Body of pancreas (tissue), 4 donors: ENCODE results near the gene ROR1. TPM values are rescaled to one million over a fixed set of nuclear protein-coding genes. Genes with fewer than 3 reads are reported as not detected.

Source experiments
- ATAC-seq: fragments of 150-250 bp; one replicate; pipeline ENCODE4 v1.9.1; 2016
- DNase-seq, 4 donors: peaks; one replicate each; pipeline ENCODE4 v3.0.0-alpha.2; 2019
- H3K27ac ChIP-seq, 4 donors: fragments of 200-600 bp; sonication (generic); 1 replicate in 3 of 4; 2 replicates in 1 of 4; pipeline versions ENCODE4 v1.5.1 to v1.6.1; 2016 to 2019; ENCODE audit warnings: mild to moderate bottlenecking in 1 of 4, mixed read lengths in 1 of 4, moderate library complexity in 1 of 4
- H3K27me3 ChIP-seq, 2 donors: fragments of 200-600 bp; sonication (generic); one replicate each; pipeline ENCODE4 v1.6.0; 2016; ENCODE audit warnings: mild to moderate bottlenecking in 1 of 2
- H3K36me3 ChIP-seq, 2 donors: fragments of 200-600 bp; sonication (generic); replicated peaks in 1 of 2; 2 replicates each; pipeline ENCODE4 v1.5.1; 2016; ENCODE audit warnings: low read depth in 2 of 2; ENCODE audit not compliant: insufficient read depth in 1 of 2
- H3K4me1 ChIP-seq: fragments of 200-600 bp; sonication (generic); one replicate; pipeline ENCODE4 v1.6.0; 2016
- H3K4me3 ChIP-seq, 2 donors: fragments of 200-600 bp; sonication (generic); 1 replicate in 1 of 2; 2 replicates in 1 of 2; pipeline ENCODE4 v1.5.1; 2016 to 2019
- H3K9me3 ChIP-seq, 3 donors: fragments of 200-600 bp; sonication (generic); 1 replicate in 2 of 3; 2 replicates in 1 of 3; pipeline ENCODE4 v1.5.1; 2016
- POLR2A ChIP-seq, 3 donors: fragments of 450-650 bp; IDR thresholded peaks; one replicate each; pipeline ENCODE4 v1.6.1; 2016; ENCODE audit warnings: antibody characterized with exemption in 3 of 3, mild to moderate bottlenecking in 2 of 3
- WGBS, 2 donors: methylation state at CpG; one replicate each; pipeline ENCODE4 v1.1.5; 2017; 5-methylcytosine and 5-hydroxymethylcytosine counted together
- intact Hi-C: fragments of 100-400 bp; cut with DNase I; formaldehyde crosslinking; loops from one replicate; pipeline ENCODE4 v1.15.1; 2023
- total RNA-seq, 2 donors: library from RNA; depleted of rRNA; stranded (reverse); fragments of >200 nt; gene quantifications; one replicate each; pipeline ENCODE4 v1.1.0, GENCODE V29; 2016
- TF ChIP-seq, protein P1 (sequence below), 7 experiments: fragments of 450-650 bp in 4 of 7; fragments of 200-600 bp in 3 of 7; sonication (generic) in 3 of 7; IDR thresholded peaks; one replicate each; pipeline ENCODE4 v1.5.1; 2016 to 2019; ENCODE audit warnings: antibody characterized with exemption in 7 of 7

The ROR1 gene
- total RNA-seq, 2 donors from 2014 or later: 26.7 to 56.0 TPM

DNA sequence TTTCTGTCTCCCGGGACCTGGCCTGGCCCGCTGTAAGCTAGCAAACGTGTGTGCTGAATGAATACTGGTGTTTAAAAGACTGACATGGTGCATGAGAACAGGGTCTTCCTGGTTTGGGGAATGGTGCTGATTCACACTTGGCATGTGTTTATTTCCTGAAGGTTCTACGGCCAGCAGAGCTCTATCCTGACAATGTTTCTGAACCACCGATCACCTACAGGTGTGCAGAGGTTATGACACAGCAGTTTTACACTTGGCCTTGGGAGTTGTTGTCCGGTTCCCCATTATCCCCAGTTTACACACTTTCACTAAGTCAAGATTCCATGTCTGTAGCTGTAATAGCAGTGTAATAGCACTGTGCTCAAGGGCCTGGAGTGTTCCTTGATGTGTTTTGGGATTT is 127.3 kb downstream of the ROR1 start:
- ATAC-seq (peak; percentile 45), DNase-seq (peak in 1 of 4 donors; percentile 23)
- H3K4me3 ChIP-seq: no peak overlapping the region
- H3K36me3 ChIP-seq: no peaks in the 10 kb centered on the region
- no peak for TF ChIP-seq POLR2A (IDR thresholded peaks at IDR 0.05)
- TF ChIP-seq, protein P1, sequence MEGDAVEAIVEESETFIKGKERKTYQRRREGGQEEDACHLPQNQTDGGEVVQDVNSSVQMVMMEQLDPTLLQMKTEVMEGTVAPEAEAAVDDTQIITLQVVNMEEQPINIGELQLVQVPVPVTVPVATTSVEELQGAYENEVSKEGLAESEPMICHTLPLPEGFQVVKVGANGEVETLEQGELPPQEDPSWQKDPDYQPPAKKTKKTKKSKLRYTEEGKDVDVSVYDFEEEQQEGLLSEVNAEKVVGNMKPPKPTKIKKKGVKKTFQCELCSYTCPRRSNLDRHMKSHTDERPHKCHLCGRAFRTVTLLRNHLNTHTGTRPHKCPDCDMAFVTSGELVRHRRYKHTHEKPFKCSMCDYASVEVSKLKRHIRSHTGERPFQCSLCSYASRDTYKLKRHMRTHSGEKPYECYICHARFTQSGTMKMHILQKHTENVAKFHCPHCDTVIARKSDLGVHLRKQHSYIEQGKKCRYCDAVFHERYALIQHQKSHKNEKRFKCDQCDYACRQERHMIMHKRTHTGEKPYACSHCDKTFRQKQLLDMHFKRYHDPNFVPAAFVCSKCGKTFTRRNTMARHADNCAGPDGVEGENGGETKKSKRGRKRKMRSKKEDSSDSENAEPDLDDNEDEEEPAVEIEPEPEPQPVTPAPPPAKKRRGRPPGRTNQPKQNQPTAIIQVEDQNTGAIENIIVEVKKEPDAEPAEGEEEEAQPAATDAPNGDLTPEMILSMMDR (IDR thresholded peaks at IDR 0.05): no peak
- WGBS, 2 donors: 74% methylated on average over 6 of the region's 6 CpGs
- no peaks in the 10 kb centered on the region for H3K9me3 ChIP-seq
- H3K4me1 ChIP-seq: peaks cover 32% of the 10 kb centered on the region
- no peak overlapping the region for H3K27ac ChIP-seq
- H3K27me3 ChIP-seq: no peaks in the 10 kb centered on the region
- intact Hi-C loops: no loop called here

DNA sequence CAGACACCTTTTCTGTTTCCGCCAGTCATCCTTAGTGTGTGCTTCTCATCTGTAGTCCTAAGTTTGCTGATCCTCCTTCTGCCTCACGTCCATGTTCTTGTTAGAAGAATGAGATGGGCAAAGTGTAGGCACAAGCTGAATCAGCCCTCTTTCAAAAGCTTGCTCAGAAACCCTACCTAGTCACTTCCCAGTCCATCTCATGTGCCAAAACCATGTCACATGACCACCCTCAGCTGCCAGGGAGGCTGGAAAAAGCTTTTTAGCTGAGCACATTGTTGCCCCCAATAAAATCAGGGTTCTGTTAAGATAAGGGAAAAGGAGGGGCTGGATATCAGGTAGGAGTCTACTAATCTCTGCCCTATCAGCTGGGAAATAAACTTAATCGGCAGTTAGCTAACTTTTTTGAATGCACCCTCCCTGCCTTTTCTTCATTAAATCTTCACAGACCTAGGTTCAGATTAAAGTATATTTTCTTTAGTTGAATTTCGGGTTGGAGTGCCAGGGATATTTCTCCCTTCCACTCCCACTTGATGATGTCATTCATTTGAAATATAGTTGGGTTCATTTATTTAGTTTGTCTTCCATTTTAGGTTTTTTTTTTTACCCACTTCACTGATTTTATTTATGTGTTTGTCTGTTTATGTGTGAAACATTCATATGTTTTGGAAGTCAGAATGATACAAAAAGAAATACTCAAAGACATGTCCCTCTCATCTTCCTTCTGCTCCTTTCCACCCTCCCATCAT is 129.2 kb downstream of the ROR1 start:
- ATAC-seq: peak; percentile 67
- no peak overlapping the region for H3K27ac ChIP-seq

DNA sequence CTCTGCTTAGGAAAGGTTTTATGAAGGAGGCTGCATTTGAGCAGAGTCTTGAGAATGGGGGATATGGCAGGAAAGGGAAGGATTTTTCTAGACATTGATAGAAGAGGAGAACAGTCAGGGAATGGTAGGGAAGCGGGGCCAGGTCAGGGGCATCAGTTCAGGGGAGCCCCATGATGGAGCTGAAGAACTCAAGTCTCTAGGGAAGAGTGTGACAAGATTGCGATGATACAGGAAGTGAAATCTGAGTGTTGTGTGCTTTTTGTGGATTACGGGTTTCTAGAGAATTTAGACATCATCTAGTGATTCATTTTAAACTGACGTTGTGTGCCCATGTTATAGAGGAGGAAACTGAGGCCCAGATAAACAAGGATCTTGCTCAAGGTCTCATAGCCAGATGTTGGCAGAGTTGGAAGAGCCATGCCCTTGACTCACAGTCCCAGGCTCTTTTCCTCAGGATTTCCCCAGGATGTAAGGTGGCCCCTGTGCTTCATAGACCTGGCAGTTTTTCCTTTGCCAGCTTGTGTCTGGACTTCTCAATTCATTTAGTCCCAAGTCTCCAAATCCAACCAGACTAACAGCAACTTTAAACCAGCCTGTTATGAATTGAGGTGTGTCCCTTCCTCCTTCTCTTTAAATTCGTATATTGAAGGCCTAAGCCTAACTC is 130.3 kb downstream of the ROR1 start:
- H3K9me3 ChIP-seq: no peaks in the 10 kb centered on the region
- peaks cover 49% of the 10 kb centered on the region for H3K4me1 ChIP-seq
- no peak overlapping the region for H3K27ac ChIP-seq
- H3K36me3 ChIP-seq: no peaks in the 10 kb centered on the region
- TF ChIP-seq, protein P1 (IDR thresholded peaks at IDR 0.05): no peak
- no peak for TF ChIP-seq POLR2A (IDR thresholded peaks at IDR 0.05)
- no peak overlapping the region for H3K4me3 ChIP-seq
- WGBS, 2 donors: 87 to 89% methylated on average over 5 of the region's 5 CpGs
- no peaks in the 10 kb centered on the region for H3K27me3 ChIP-seq
- ATAC-seq (no peak), DNase-seq (no peak)
- intact Hi-C loops: no loop called here

More for the DNA sequence above, 129.2 kb downstream of the ROR1 start:
- H3K36me3 ChIP-seq: no peaks in the 10 kb centered on the region
- DNase-seq: peak in 3 of 4 donors; percentile 32 to 55 (median 47)
- WGBS, 2 donors: 11 to 37% methylated on average over 4 of the region's 4 CpGs
- TF ChIP-seq POLR2A (IDR thresholded peaks at IDR 0.05): no peak
- TF ChIP-seq, protein P1 (IDR thresholded peaks at IDR 0.05): no peak
- H3K4me1 ChIP-seq: peaks cover 48% of the 10 kb centered on the region
- H3K4me3 ChIP-seq: no peak overlapping the region
- H3K27me3 ChIP-seq: no peaks in the 10 kb centered on the region
- H3K9me3 ChIP-seq: no peaks in the 10 kb centered on the region
- intact Hi-C loops: no loop called here

DNA sequence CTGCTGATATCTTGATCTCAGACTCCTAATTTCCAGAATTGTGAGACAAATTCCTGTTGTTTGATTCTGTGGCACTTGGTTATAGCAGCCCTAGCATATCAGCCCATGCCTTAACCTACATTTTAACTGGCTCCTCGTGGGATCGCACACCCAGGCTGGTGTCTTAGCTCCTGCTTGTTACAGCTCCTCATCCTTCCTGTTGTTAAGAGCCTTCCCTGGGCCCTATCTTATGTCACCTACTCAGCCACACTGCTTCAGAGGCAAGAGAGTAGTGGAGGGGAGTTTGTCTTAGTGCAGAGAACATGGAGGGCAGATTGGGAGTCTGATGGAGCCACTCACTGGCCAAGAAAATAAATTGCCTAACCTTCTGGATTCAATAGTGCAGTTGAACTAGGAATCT is 131.0 kb downstream of the ROR1 start:
- Histone ChIP-seq H3K4me1 (peaks cover 47% of the 10 kb centered on the region), H3K27me3 (no peaks in the 10 kb centered on the region), H3K36me3 (no peaks in the 10 kb centered on the region), H3K27ac (no peak overlapping the region), H3K9me3 (no peaks in the 10 kb centered on the region), H3K4me3 (no peak overlapping the region)
- no peak for DNase-seq
- no peak for ATAC-seq
- intact Hi-C loops: no loop called here
- TF ChIP-seq, protein P1 (IDR thresholded peaks at IDR 0.05): no peak
- TF ChIP-seq POLR2A (IDR thresholded peaks at IDR 0.05): no peak
- WGBS, 2 donors: 89 to 97% methylated on average over 2 of the region's 2 CpGs
